OCI-LY3 (cell line): ENCODE data around the gene GLO1.

Source experiments
- H2AFZ ChIP-seq: fragments of 200-600, 300-600 bp; shearing (Covaris generic); 2 replicates; pipeline ENCODE4 v1.6.0; 2014; ENCODE audit warnings: antibody characterized with exemption, low read depth, low read length
- H3K27ac ChIP-seq: fragments of 200-600, 300-600 bp; sonication (generic); 2 replicates; pipeline ENCODE4 v1.5.1; 2014; ENCODE audit warnings: mild to moderate bottlenecking, low read length, moderate library complexity, mixed read lengths
- H3K27me3 ChIP-seq: fragments of 200-600, 300-600 bp; sonication (generic); 2 replicates; pipeline ENCODE4 v1.6.1; 2014; ENCODE audit warnings: low read depth, low read length, mixed read lengths
- H3K36me3 ChIP-seq: fragments of 200-600, 300-600 bp; sonication (generic); replicated peaks from 2 replicates; pipeline ENCODE3; 2014; ENCODE audit warnings: low read depth, low read length, mixed read lengths
- H3K4me1 ChIP-seq: fragments of 300-600, 200-600 bp; sonication (generic); 2 replicates; pipeline ENCODE4 v1.6.1; 2014; ENCODE audit warnings: low read length, mixed read lengths
- H3K4me2 ChIP-seq: fragments of 200-600, 300-600 bp; sonication (generic); 2 replicates; pipeline ENCODE4 v1.6.1; 2014; ENCODE audit warnings: low read length, mixed read lengths
- H3K4me3 ChIP-seq: fragments of 300-600, 200-600 bp; sonication (generic); 2 replicates; pipeline ENCODE4 v1.5.1; 2014; ENCODE audit warnings: antibody characterized with exemption, mild to moderate bottlenecking, low read length, moderate library complexity
- H3K79me2 ChIP-seq: fragments of 300-600, 200-600 bp; shearing (Covaris generic); 2 replicates; pipeline ENCODE4 v1.6.1; 2014; ENCODE audit warnings: mild to moderate bottlenecking, low read length, mixed read lengths
- H3K9ac ChIP-seq: fragments of 300-600, 200-600 bp; shearing (Covaris generic); 2 replicates; pipeline ENCODE4 v1.6.0; 2014; ENCODE audit warnings: mild to moderate bottlenecking, low read length, moderate library complexity
- H3K9me3 ChIP-seq: fragments of 200-600, 300-600 bp; shearing (Covaris generic); 2 replicates; pipeline ENCODE4 v1.6.1; 2014; ENCODE audit warnings: low read length, mixed read lengths; ENCODE audit not compliant: insufficient read depth
- H4K20me1 ChIP-seq: fragments of 200-600, 300-600 bp; sonication (generic); 2 replicates; pipeline ENCODE4 v1.6.1; 2016; ENCODE audit warnings: low read length, mixed read lengths; ENCODE audit not compliant: insufficient read depth
- EZH2phosphoT487 ChIP-seq: fragments of 200-600 bp; shearing (Covaris generic); IDR thresholded peaks from 2 replicates; pipeline ENCODE4 v1.6.1; 2018; ENCODE audit warnings: antibody characterized with exemption, mixed run types, low read depth
- TF ChIP-seq, protein P1 (sequence below): fragments of 200-600, 300-600 bp; sonication (generic); IDR thresholded peaks from 2 replicates; pipeline ENCODE4 v1.5.1; 2014; ENCODE audit warnings: antibody characterized with exemption, low read length, low read depth

GLO1 gene

DNA sequence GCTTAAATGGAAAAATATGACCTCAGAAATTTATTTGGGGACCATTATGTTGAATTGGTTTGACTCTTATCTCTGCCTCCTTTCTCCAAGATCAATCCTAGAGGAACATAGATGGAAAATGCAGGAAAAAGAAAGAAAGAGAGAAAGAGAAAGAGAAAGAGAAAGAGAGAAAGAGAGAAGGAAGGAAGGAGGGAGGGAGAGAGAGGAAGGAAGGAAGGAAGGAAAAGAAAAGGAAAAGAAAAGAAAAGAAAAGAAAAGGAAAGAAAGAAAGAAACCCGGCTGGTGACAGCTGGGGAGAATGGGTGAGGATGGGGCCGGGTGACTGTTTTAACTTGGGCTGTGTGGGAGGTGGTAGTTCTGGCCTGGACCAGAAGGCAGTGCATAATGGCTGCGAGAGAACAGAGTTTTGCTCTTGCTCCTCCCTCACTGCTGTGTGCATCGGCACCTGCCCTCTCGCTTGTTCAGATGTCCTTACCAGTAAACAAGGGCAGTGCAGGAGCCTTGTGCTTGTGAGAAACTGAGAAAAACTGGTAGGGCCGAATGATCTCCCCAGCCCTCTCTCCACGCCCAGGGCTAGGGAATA, 24.7 kb downstream of the GLO1 start:
- no peaks in the 10 kb centered on the region for H3K27me3 ChIP-seq
- no peaks in the 10 kb centered on the region for H3K9me3 ChIP-seq
- H3K4me3 ChIP-seq, result no peak overlapping the region
- H4K20me1 ChIP-seq, result peaks cover 4% of the 10 kb centered on the region; the same call in 1 of the 2 replicates
- TF ChIP-seq EZH2phosphoT487, result no peak
- TF ChIP-seq, protein P1, sequence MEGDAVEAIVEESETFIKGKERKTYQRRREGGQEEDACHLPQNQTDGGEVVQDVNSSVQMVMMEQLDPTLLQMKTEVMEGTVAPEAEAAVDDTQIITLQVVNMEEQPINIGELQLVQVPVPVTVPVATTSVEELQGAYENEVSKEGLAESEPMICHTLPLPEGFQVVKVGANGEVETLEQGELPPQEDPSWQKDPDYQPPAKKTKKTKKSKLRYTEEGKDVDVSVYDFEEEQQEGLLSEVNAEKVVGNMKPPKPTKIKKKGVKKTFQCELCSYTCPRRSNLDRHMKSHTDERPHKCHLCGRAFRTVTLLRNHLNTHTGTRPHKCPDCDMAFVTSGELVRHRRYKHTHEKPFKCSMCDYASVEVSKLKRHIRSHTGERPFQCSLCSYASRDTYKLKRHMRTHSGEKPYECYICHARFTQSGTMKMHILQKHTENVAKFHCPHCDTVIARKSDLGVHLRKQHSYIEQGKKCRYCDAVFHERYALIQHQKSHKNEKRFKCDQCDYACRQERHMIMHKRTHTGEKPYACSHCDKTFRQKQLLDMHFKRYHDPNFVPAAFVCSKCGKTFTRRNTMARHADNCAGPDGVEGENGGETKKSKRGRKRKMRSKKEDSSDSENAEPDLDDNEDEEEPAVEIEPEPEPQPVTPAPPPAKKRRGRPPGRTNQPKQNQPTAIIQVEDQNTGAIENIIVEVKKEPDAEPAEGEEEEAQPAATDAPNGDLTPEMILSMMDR, result no peak
- no peaks in the 10 kb centered on the region for H3K79me2 ChIP-seq
- no peak overlapping the region for H3K4me2 ChIP-seq
- no peak overlapping the region for H2AFZ ChIP-seq
- H3K4me1 ChIP-seq, result peaks cover 35% of the 10 kb centered on the region
- H3K27ac ChIP-seq, result no peak overlapping the region
- H3K9ac ChIP-seq, result no peak overlapping the region
- H3K36me3 ChIP-seq, result peaks cover 54% of the 10 kb centered on the region

DNA sequence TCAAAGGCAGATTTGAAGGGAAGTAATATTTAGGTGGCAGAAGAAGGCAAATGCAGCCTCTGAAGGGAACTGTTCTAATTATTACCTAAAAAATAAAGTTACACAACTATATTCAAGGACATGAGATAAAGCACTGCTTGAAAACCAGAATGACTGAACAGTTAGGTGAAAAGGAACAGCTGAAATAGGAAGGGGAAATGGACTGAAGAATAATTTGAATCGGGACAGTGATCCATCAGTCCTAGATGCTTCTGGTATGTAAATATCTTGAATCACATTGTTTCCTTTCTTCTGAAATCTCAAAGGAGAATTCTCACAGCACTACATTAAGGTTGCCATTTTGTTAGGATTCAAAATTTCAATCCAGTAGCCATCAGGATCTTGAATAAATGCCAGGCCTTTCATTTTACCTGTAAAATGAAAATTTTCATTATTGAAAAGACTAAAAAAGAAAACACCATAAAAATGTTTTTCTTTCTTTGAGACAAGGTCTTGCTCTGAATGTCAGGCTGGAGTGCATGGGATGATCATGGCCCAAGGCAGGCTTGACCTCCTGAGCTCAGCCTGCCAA, 25.9 kb downstream of the GLO1 start:
- Histone ChIP-seq H3K36me3 (peaks cover 45% of the 10 kb centered on the region), H3K4me2 (peak overlapping the region; percentile 42), H3K27ac (peak overlapping the region; percentile 58)

DNA sequence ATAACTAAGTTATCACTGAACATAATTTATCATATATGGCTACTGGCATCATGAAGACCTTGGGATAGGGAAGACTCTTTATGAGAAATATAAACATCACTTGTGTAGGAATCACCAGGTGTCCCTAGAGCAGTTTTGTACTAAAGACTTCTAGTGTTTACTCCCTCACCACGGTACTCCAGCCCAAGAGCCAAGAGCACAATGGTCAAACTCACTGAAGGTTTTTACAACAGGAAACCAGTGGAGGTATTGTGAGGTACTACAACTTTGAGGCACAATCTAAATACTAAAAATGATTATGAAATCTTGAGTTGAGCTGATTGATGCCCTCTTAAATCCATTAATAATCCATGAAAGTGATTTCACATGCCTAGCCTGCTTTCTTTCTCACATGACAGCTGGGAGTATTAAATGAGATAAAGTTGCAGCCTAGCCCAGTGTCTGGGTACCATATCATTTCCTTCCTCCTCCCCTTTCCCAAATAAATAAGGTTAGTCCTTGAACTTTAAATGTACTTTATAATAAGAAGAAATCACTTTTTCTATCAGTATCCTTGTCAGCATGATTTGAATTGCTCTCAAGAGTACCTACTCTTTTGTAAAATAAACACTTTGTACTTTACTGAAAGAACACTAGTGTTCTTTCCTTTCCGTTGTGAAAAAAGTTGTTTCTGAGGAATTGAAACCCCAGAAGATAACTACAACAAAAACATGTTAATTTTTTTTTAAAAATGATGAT, 26.5 kb downstream of the GLO1 start:
- TF ChIP-seq, protein P1, result no peak
- no peak for TF ChIP-seq EZH2phosphoT487
- no peak overlapping the region for H3K4me3 ChIP-seq
- H3K36me3 ChIP-seq, result peaks cover 39% of the 10 kb centered on the region
- H4K20me1 ChIP-seq, result peaks cover 4% of the 10 kb centered on the region; the same call in 1 of the 2 replicates
- no peaks in the 10 kb centered on the region for H3K79me2 ChIP-seq
- H3K4me2 ChIP-seq, result peak overlapping the region; percentile 42
- H2AFZ ChIP-seq, result no peak overlapping the region
- H3K27me3 ChIP-seq, result no peaks in the 10 kb centered on the region
- no peak overlapping the region for H3K9ac ChIP-seq
- no peaks in the 10 kb centered on the region for H3K9me3 ChIP-seq
- peak overlapping the region; percentile 58 for H3K27ac ChIP-seq
- H3K4me1 ChIP-seq, result peaks cover 43% of the 10 kb centered on the region

More for the DNA sequence above, 25.9 kb downstream of the GLO1 start:
- no peak overlapping the region for H2AFZ ChIP-seq
- TF ChIP-seq, protein P1, result no peak
- TF ChIP-seq EZH2phosphoT487, result no peak
- no peaks in the 10 kb centered on the region for H3K27me3 ChIP-seq
- peaks cover 4% of the 10 kb centered on the region; the same call in 1 of the 2 replicates for H4K20me1 ChIP-seq
- H3K4me3 ChIP-seq, result no peak overlapping the region
- no peaks in the 10 kb centered on the region for H3K9me3 ChIP-seq
- peaks cover 39% of the 10 kb centered on the region for H3K4me1 ChIP-seq
- H3K9ac ChIP-seq, result no peak overlapping the region
- H3K79me2 ChIP-seq, result no peaks in the 10 kb centered on the region
